Measurements from ENCODE around the gene SERINC2. TPM values are rescaled to one million over a fixed set of nuclear protein-coding genes. Genes with fewer than 3 reads are reported as not detected.
A peak's percentile ranks its signal among the peaks of the same experiment; 100 is the strongest.

Gene SERINC2
- total RNA-seq, 1 donor from 2014 or later, result 30.4 TPM

- Mint-ChIP-seq H3K27me3 (ENCODE audit: low read depth, unreplicated experiment) (peaks cover 2% of the 10 kb centered on the region), H3K27ac (ENCODE audit: unreplicated experiment) (peak overlapping the region; percentile 90), H3K9me3 (ENCODE audit: unreplicated experiment) (no peaks in the 10 kb centered on the region), H3K36me3 (ENCODE audit: low read depth, unreplicated experiment) (no peaks in the 10 kb centered on the region), H3K4me3 (ENCODE audit: unreplicated experiment) (no peak overlapping the region), H3K4me1 (ENCODE audit: low read depth, unreplicated experiment) (peaks cover 8% of the 10 kb centered on the region)
- DNase-seq (ENCODE audit: low read depth), result peak; percentile 64
- peaks cover 13% of the 10 kb centered on the region for H4K20me1 ChIP-seq (ENCODE audit: insufficient read depth, low read length)
- TF ChIP-seq CTCF (IDR thresholded peaks at IDR 0.05; ENCODE audit: insufficient read depth, low read depth, low read length) (peak; percentile 99), EZH2 (IDR thresholded peaks at IDR 0.05; ENCODE audit: insufficient read depth, low read length) (no peak)
- H3K4me1 ChIP-seq (ENCODE audit: insufficient read depth, low read length), result no peaks in the 10 kb centered on the region
- H3K9ac ChIP-seq (ENCODE audit: low read length), result no peak overlapping the region
- H3K79me2 ChIP-seq (ENCODE audit: insufficient read depth, low read length), result no peaks in the 10 kb centered on the region
- H3K4me3 ChIP-seq (ENCODE audit: insufficient read depth, low read depth, low read length), result no peak overlapping the region
- FAIRE-seq, result peak; percentile 96
- no peaks in the 10 kb centered on the region for H3K36me3 ChIP-seq (ENCODE audit: insufficient read depth, low read length)
- no peaks in the 10 kb centered on the region for H3K9me3 ChIP-seq (ENCODE audit: insufficient read depth, low read depth, low read length)
- H3K27me3 ChIP-seq (ENCODE audit: insufficient read depth, low read length), result no peaks in the 10 kb centered on the region
- no peak overlapping the region for H3K27ac ChIP-seq (ENCODE audit: low read depth, low read length)
- H3K4me2 ChIP-seq (ENCODE audit: low read length), result peak overlapping the region; percentile 2
- no peak overlapping the region for H2AFZ ChIP-seq (ENCODE audit: low read depth, low read length)
These were observed 9.7 kb downstream of the SERINC2 start for GRCh38 chr1:31422505-31423319.

GRCh38 chr1:31423418-31423947 lies 10.5 kb downstream of the SERINC2 start:
- DNase-seq (ENCODE audit: low read depth) (no peak), FAIRE-seq (no peak)
- no peak overlapping the region for H3K4me3 Mint-ChIP-seq (ENCODE audit: unreplicated experiment)
- peaks cover 2% of the 10 kb centered on the region for H3K9me3 Mint-ChIP-seq (ENCODE audit: unreplicated experiment)
- Histone ChIP-seq H3K27ac (ENCODE audit: low read depth, low read length) (no peak overlapping the region), H3K4me1 (ENCODE audit: insufficient read depth, low read length) (no peaks in the 10 kb centered on the region), H3K27me3 (ENCODE audit: insufficient read depth, low read length) (no peaks in the 10 kb centered on the region), H3K79me2 (ENCODE audit: insufficient read depth, low read length) (no peaks in the 10 kb centered on the region), H3K4me2 (ENCODE audit: low read length) (no peak overlapping the region), H3K4me3 (ENCODE audit: insufficient read depth, low read depth, low read length) (no peak overlapping the region), H3K9me3 (ENCODE audit: insufficient read depth, low read depth, low read length) (no peaks in the 10 kb centered on the region), H3K9ac (ENCODE audit: low read length) (no peak overlapping the region), H2AFZ (ENCODE audit: low read depth, low read length) (no peak overlapping the region), H3K36me3 (ENCODE audit: insufficient read depth, low read length) (no peaks in the 10 kb centered on the region), H4K20me1 (ENCODE audit: insufficient read depth, low read length) (peaks cover 13% of the 10 kb centered on the region)
- H3K27me3 Mint-ChIP-seq (ENCODE audit: low read depth, unreplicated experiment), result peaks cover 2% of the 10 kb centered on the region
- no peak overlapping the region for H3K27ac Mint-ChIP-seq (ENCODE audit: unreplicated experiment)
- peaks cover 8% of the 10 kb centered on the region for H3K4me1 Mint-ChIP-seq (ENCODE audit: low read depth, unreplicated experiment)
- peaks cover 3% of the 10 kb centered on the region for H3K36me3 Mint-ChIP-seq (ENCODE audit: low read depth, unreplicated experiment)
- TF ChIP-seq EZH2 (IDR thresholded peaks at IDR 0.05; ENCODE audit: insufficient read depth, low read length) (no peak), CTCF (IDR thresholded peaks at IDR 0.05; ENCODE audit: insufficient read depth, low read depth, low read length) (no peak)

- no peaks in the 10 kb centered on the region for H3K9me3 ChIP-seq (ENCODE audit: insufficient read depth, low read depth, low read length)
- Mint-ChIP-seq H3K4me3 (ENCODE audit: unreplicated experiment) (no peak overlapping the region), H3K27ac (ENCODE audit: unreplicated experiment) (no peak overlapping the region), H3K9me3 (ENCODE audit: unreplicated experiment) (peaks cover 2% of the 10 kb centered on the region), H3K27me3 (ENCODE audit: low read depth, unreplicated experiment) (peaks cover 2% of the 10 kb centered on the region), H3K4me1 (ENCODE audit: low read depth, unreplicated experiment) (peaks cover 5% of the 10 kb centered on the region), H3K36me3 (ENCODE audit: low read depth, unreplicated experiment) (peaks cover 6% of the 10 kb centered on the region)
- TF ChIP-seq EZH2 (IDR thresholded peaks at IDR 0.05; ENCODE audit: insufficient read depth, low read length), result no peak
- no peak for TF ChIP-seq CTCF (IDR thresholded peaks at IDR 0.05; ENCODE audit: insufficient read depth, low read depth, low read length)
- peaks cover 13% of the 10 kb centered on the region for H4K20me1 ChIP-seq (ENCODE audit: insufficient read depth, low read length)
- FAIRE-seq, result no peak
- no peaks in the 10 kb centered on the region for H3K36me3 ChIP-seq (ENCODE audit: insufficient read depth, low read length)
- no peaks in the 10 kb centered on the region for H3K27me3 ChIP-seq (ENCODE audit: insufficient read depth, low read length)
- no peak overlapping the region for H3K27ac ChIP-seq (ENCODE audit: low read depth, low read length)
- H3K79me2 ChIP-seq (ENCODE audit: insufficient read depth, low read length), result no peaks in the 10 kb centered on the region
- no peak overlapping the region for H2AFZ ChIP-seq (ENCODE audit: low read depth, low read length)
- no peaks in the 10 kb centered on the region for H3K4me1 ChIP-seq (ENCODE audit: insufficient read depth, low read length)
- H3K4me3 ChIP-seq (ENCODE audit: insufficient read depth, low read depth, low read length), result no peak overlapping the region
- DNase-seq (ENCODE audit: low read depth), result no peak
- H3K9ac ChIP-seq (ENCODE audit: low read length), result no peak overlapping the region
- H3K4me2 ChIP-seq (ENCODE audit: low read length), result no peak overlapping the region
These were observed 11.6 kb downstream of the SERINC2 start for GRCh38 chr1:31424568-31424967.

Data from astrocyte (in vitro differentiated cells and primary cell).